ENCODE data around the gene UGT1A8. TPM values are rescaled to one million over a fixed set of nuclear protein-coding genes. Genes with fewer than 3 reads are reported as not detected.
A peak's percentile ranks its signal among the peaks of the same experiment; 100 is the strongest.

The UGT1A8 gene
- total and polyA plus RNA-seq, 2 donors from 2014 or later = 30.0 TPM; not detected in 1

- FAIRE-seq (no peak), DNase-seq (no peak)
- Histone ChIP-seq H3K27me3 (ENCODE audit: control insufficient read depth, insufficient read depth, low read length) (no peaks in the 10 kb centered on the region), H3K4me3 (ENCODE audit: low read length in 3 of 3) (no peak overlapping the region), H3K9ac (ENCODE audit: low read length in 3 of 3) (no peak overlapping the region), H3K4me1 (ENCODE audit: control insufficient read depth in 2 of 3, insufficient read depth in 2 of 3, low read depth in 1 of 3, low read length in 3 of 3) (peaks cover 0 to 19% (median 7%) of the 10 kb centered on the region in 3 donors), H3K27ac (ENCODE audit: low read depth in 2 of 2, low read length in 2 of 2) (no peak overlapping the region), H3K36me3 (ENCODE audit: control insufficient read depth in 2 of 3, insufficient read depth in 3 of 3, low read length in 3 of 3) (peaks cover 0 to 4% (median 0%) of the 10 kb centered on the region in 3 donors), H3K9me3 (ENCODE audit: control insufficient read depth in 2 of 3, insufficient read depth in 1 of 3, low read length in 3 of 3) (no peaks in the 10 kb centered on the region)
- no peak for TF ChIP-seq CTCF (IDR thresholded peaks at IDR 0.05; ENCODE audit: borderline replicate concordance, extremely low read depth, insufficient read depth)
- intact Hi-C loops (cut with DNase I) = no loop called here
Measured at GRCh38 chr2:233708942-233709341, 91.5 kb downstream of the UGT1A8 start.

GRCh38 chr2:233711312-233712008 lies 94.0 kb downstream of the UGT1A8 start:
- no peak overlapping the region for H3K9ac ChIP-seq (ENCODE audit: low read length in 3 of 3)
- H3K9me3 ChIP-seq (ENCODE audit: control insufficient read depth in 2 of 3, insufficient read depth in 1 of 3, low read length in 3 of 3) = no peaks in the 10 kb centered on the region
- no peak overlapping the region for H3K4me3 ChIP-seq (ENCODE audit: low read length in 3 of 3)
- FAIRE-seq = no peak
- peak; percentile 69 for TF ChIP-seq CTCF (IDR thresholded peaks at IDR 0.05; ENCODE audit: borderline replicate concordance, extremely low read depth, insufficient read depth)
- H3K4me1 ChIP-seq (ENCODE audit: control insufficient read depth in 2 of 3, insufficient read depth in 2 of 3, low read depth in 1 of 3, low read length in 3 of 3) = peaks cover 0 to 12% (median 4%) of the 10 kb centered on the region in 3 donors
- H3K27ac ChIP-seq (ENCODE audit: low read depth in 2 of 2, low read length in 2 of 2) = no peak overlapping the region
- intact Hi-C loops (cut with DNase I) = no loop called here
- H3K27me3 ChIP-seq (ENCODE audit: control insufficient read depth, insufficient read depth, low read length) = no peaks in the 10 kb centered on the region
- DNase-seq = peak; percentile 69 to 91 (median 83)
- peaks cover 0 to 4% (median 0%) of the 10 kb centered on the region in 3 donors for H3K36me3 ChIP-seq (ENCODE audit: control insufficient read depth in 2 of 3, insufficient read depth in 3 of 3, low read length in 3 of 3)

GRCh38 chr2:233712611-233713261 lies 95.3 kb downstream of the UGT1A8 start, which contains the start of gene UGT1A5:
TSS of gene UGT1A5 (plus strand) at chr2:233712907. CDS start at chr2:233712992, 85 bp downstream.
- Histone ChIP-seq H3K4me3 (ENCODE audit: low read length in 3 of 3) (no peak within 1 kb of the TSS), H3K36me3 (ENCODE audit: control insufficient read depth in 2 of 3, insufficient read depth in 3 of 3, low read length in 3 of 3) (peaks cover 0 to 4% (median 0%) of the 10 kb centered on the region in 3 donors), H3K4me1 (ENCODE audit: control insufficient read depth in 2 of 3, insufficient read depth in 2 of 3, low read depth in 1 of 3, low read length in 3 of 3) (peaks cover 0 to 4% (median 0%) of the 10 kb centered on the region in 3 donors), H3K9ac (ENCODE audit: low read length in 3 of 3) (no peak within 1 kb of the TSS), H3K27ac (ENCODE audit: low read depth in 2 of 2, low read length in 2 of 2) (no peak within 1 kb of the TSS), H3K9me3 (ENCODE audit: control insufficient read depth in 2 of 3, insufficient read depth in 1 of 3, low read length in 3 of 3) (no peaks in the 10 kb centered on the region), H3K27me3 (ENCODE audit: control insufficient read depth, insufficient read depth, low read length) (no peaks in the 10 kb centered on the region)
- no peak for DNase-seq
- FAIRE-seq = no peak
- no peak for TF ChIP-seq CTCF (IDR thresholded peaks at IDR 0.05; ENCODE audit: borderline replicate concordance, extremely low read depth, insufficient read depth)
- intact Hi-C loops (cut with DNase I) = no loop called here
